ENCODE measurements around the gene TMA7.

DNA sequence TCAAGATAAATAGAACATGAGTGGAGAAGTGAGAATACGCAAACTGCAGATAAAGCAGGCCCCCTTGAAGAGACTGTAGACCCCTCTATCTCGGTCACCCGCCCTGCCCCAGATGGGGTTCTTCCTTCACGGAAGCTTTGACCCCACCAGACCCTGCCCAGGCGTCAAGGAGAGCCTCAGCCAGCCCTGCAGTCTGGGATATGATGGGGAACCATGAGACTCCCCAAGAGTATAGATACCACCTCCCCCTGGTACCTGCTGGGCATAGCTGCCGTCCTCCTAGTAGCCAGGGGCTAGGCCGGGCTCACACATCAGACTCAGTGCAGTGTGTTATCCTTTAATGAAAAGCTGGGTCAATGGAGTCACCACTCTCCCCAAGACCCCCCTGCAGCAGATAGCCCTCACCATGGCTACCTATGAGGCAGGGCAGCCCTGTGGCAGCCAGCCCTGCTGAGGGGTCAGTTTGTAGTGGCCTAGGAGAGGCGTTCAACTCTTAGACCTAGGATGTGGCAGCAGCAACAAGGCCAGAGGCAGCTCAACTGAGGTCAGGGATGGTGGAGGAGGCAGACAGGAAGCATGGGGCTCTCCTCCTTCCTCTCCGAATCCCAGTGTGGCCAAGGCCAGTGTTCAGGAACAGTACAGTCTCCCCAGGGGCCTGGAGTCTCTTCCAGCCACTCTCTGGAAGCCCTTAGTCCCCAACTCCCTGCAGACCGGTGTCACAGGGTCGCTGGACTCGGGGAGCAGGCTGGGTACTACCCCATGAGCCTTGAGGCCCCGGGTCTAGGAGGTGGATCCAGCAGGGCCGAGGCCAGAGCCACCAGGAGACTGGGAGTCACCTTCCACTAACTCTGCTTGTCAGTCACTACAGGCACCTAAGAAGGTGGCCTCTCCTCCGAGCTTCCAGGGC lies 36.3 kb upstream of the TMA7 start:
- TF ChIP-seq, protein P1, sequence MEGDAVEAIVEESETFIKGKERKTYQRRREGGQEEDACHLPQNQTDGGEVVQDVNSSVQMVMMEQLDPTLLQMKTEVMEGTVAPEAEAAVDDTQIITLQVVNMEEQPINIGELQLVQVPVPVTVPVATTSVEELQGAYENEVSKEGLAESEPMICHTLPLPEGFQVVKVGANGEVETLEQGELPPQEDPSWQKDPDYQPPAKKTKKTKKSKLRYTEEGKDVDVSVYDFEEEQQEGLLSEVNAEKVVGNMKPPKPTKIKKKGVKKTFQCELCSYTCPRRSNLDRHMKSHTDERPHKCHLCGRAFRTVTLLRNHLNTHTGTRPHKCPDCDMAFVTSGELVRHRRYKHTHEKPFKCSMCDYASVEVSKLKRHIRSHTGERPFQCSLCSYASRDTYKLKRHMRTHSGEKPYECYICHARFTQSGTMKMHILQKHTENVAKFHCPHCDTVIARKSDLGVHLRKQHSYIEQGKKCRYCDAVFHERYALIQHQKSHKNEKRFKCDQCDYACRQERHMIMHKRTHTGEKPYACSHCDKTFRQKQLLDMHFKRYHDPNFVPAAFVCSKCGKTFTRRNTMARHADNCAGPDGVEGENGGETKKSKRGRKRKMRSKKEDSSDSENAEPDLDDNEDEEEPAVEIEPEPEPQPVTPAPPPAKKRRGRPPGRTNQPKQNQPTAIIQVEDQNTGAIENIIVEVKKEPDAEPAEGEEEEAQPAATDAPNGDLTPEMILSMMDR (IDR thresholded peaks at IDR 0.05) = no peak
- no peak for TF ChIP-seq POLR2A (IDR thresholded peaks at IDR 0.05)

Measured in uterus (tissue), 2 donors.